WTC11 (cell line): ENCODE measurements around the gene RIC3. TPM values are rescaled to one million over a fixed set of nuclear protein-coding genes. Genes with fewer than 3 reads are reported as not detected.

Experiments used
- ATAC-seq: fragments of 200-7000 bp; cut with Tn5 transposase; 2 replicates; pipeline ENCODE4 v1.10.0; 2021; ENCODE audit warnings: mild to moderate bottlenecking, moderate library complexity
- CTCF ChIA-PET: fragments of 300-600 bp; sonication (Branson Sonifier 250); formaldehyde crosslinking; loops from one replicate; lab custom pipeline; 2021; ENCODE audit warnings: antibody characterized with exemption; lab: Charles Lee
- POLR2A ChIA-PET: fragments of 350-600 bp; sonication (Branson Sonifier 250); formaldehyde crosslinking; loops from one replicate; lab custom pipeline; 2021; ENCODE audit warnings: antibody characterized with exemption; lab: Charles Lee
- DNase-seq: peaks from one replicate; pipeline ENCODE4 v3.0.0; 2021; ENCODE audit warnings: low spot score
- H3K27ac Mint-ChIP-seq: 2 replicates; pipeline ENCODE4 v1.8.0; 2021; ENCODE audit warnings: mixed read lengths
- H3K27me3 Mint-ChIP-seq: 2 replicates; pipeline ENCODE4 v1.8.0; 2021; ENCODE audit warnings: low read depth, mild to moderate bottlenecking, moderate library complexity, mixed read lengths
- H3K36me3 Mint-ChIP-seq: 2 replicates; pipeline ENCODE4 v1.8.0; 2021; ENCODE audit warnings: mixed read lengths
- H3K4me1 Mint-ChIP-seq: 2 replicates; pipeline ENCODE4 v1.8.0; 2022; ENCODE audit warnings: mixed read lengths
- H3K4me3 Mint-ChIP-seq: 2 replicates; pipeline ENCODE4 v1.8.0; 2021; ENCODE audit warnings: mild to moderate bottlenecking, moderate library complexity, mixed read lengths
- H3K9me3 Mint-ChIP-seq: 2 replicates; pipeline ENCODE4 v1.8.0; 2021; ENCODE audit warnings: mixed read lengths
- CDX4 ChIP-seq: fragments of 250-450 bp; sonication (Bioruptor Pico); IDR thresholded peaks from 2 replicates; pipeline ENCODE4 v1.9.0; 2021; ENCODE audit warnings: moderate library complexity, mild to moderate bottlenecking, inconsistent platforms, borderline replicate concordance
- E2F5 ChIP-seq: sonication (generic); formaldehyde crosslinking; IDR thresholded peaks from 2 replicates; pipeline ENCODE4 v1.8.1; 2022; ENCODE audit warnings: mild to moderate bottlenecking, moderate library complexity, missing genetic modification reagents
- IRF1 ChIP-seq: sonication (generic); formaldehyde crosslinking; IDR thresholded peaks from 2 replicates; pipeline ENCODE4 v1.8.0; 2023; ENCODE audit warnings: missing genetic modification reagents
- NFYB ChIP-seq: sonication (generic); formaldehyde crosslinking; conservative IDR thresholded peaks from 2 replicates; pipeline ENCODE4 v1.8.0; 2022; ENCODE audit warnings: low read depth, missing genetic modification reagents
- PREB ChIP-seq: sonication (generic); formaldehyde crosslinking; IDR thresholded peaks from 2 replicates; pipeline ENCODE4 v1.8.1; 2022; ENCODE audit warnings: mild to moderate bottlenecking, missing genetic modification reagents, moderate library complexity, borderline replicate concordance
- RORB ChIP-seq: fragments of 250-450 bp; sonication (Bioruptor Pico); IDR thresholded peaks from 2 replicates; pipeline ENCODE4 v1.9.0; 2021; ENCODE audit warnings: mild to moderate bottlenecking
- SMAD3 ChIP-seq: sonication (generic); formaldehyde crosslinking; IDR thresholded peaks from 2 replicates; pipeline ENCODE4 v1.8.0; 2022; ENCODE audit warnings: missing genetic modification reagents, mild to moderate bottlenecking, borderline replicate concordance
- TP53 ChIP-seq: sonication (generic); formaldehyde crosslinking; IDR thresholded peaks from 2 replicates; pipeline ENCODE4 v1.8.1; 2023; ENCODE audit warnings: mild to moderate bottlenecking, missing genetic modification reagents
- USF2 ChIP-seq: sonication (generic); formaldehyde crosslinking; IDR thresholded peaks from 2 replicates; pipeline ENCODE4 v1.8.1; 2023; ENCODE audit warnings: mild to moderate bottlenecking, missing genetic modification reagents, moderate library complexity
- ZMAT4 ChIP-seq: fragments of 250-450 bp; sonication (Bioruptor Pico); IDR thresholded peaks from 2 replicates; pipeline ENCODE4 v1.9.0; 2021; ENCODE audit warnings: mild to moderate bottlenecking
- ZNF219 ChIP-seq: sonication (generic); formaldehyde crosslinking; IDR thresholded peaks from 2 replicates; pipeline ENCODE4 v1.8.0; 2023; ENCODE audit warnings: missing genetic modification reagents, mild to moderate bottlenecking, borderline replicate concordance
- ZNF396 ChIP-seq: fragments of 250-450 bp; sonication (Bioruptor Pico); IDR thresholded peaks from 2 replicates; pipeline ENCODE4 v1.8.0; 2021; ENCODE audit warnings: mild to moderate bottlenecking, moderate library complexity, borderline replicate concordance
- ZNF416 ChIP-seq: fragments of 250-450 bp; sonication (Bioruptor Pico); IDR thresholded peaks from 2 replicates; pipeline ENCODE4 v1.9.0; 2021; ENCODE audit warnings: mild to moderate bottlenecking, inconsistent platforms
- ZNF423 ChIP-seq: fragments of 250-450 bp; sonication (Bioruptor Pico); IDR thresholded peaks from 2 replicates; pipeline ENCODE4 v2.1.2; 2022; ENCODE audit warnings: mild to moderate bottlenecking, moderate library complexity
- total RNA-seq: library from RNA; stranded (reverse); gene quantifications from 3 replicates; pipeline ENCODE4 v1.2.3, GENCODE V29; 2021

The RIC3 gene
- total RNA-seq, 1 experiment from 2014 or later = 15.7 TPM

GRCh38 chr11:8068605-8069221 lies 100.1 kb downstream of the RIC3 start:
- no peak overlapping the region for H3K4me3 Mint-ChIP-seq
- no peak for TF ChIP-seq ZNF396 (CRISPR knock-in tag)
- no peak for TF ChIP-seq CDX4 (CRISPR knock-in tag)
- no peak for TF ChIP-seq SMAD3 (CRISPR knock-in tag)
- no peak for TF ChIP-seq NFYB
- no peak for TF ChIP-seq ZNF416
- POLR2A ChIA-PET = no interaction called here

GRCh38 chr11:8067929-8068575 lies 100.8 kb downstream of the RIC3 start:
- no peak overlapping the region for H3K27ac Mint-ChIP-seq
- peaks cover 41% of the 10 kb centered on the region for H3K4me1 Mint-ChIP-seq
- DNase-seq (no peak), ATAC-seq (no peak)
- CTCF ChIA-PET = interaction anchor here (0.9 to 3.6 kb wide), 10 partner anchors 12 to 81 kb away, joined by 3 to 36 read pairs (median 10); partner anchors contain the start of gene EIF3F
- peaks cover 3% of the 10 kb centered on the region; the same call in 1 of the 2 replicates for H3K27me3 Mint-ChIP-seq
- no peak for TF ChIP-seq RORB (CRISPR knock-in tag)
- no peak for TF ChIP-seq TP53 (CRISPR knock-in tag)
- H3K4me3 Mint-ChIP-seq = no peak overlapping the region
- POLR2A ChIA-PET = no interaction called here
- no peaks in the 10 kb centered on the region for H3K36me3 Mint-ChIP-seq
- H3K9me3 Mint-ChIP-seq = no peaks in the 10 kb centered on the region

More at GRCh38 chr11:8068605-8069221, 100.1 kb downstream of the RIC3 start:
- ATAC-seq = no peak
- CTCF ChIA-PET = interaction anchor here (1.0 to 3.6 kb wide), 8 partner anchors 12 to 62 kb away, joined by 3 to 35 read pairs (median 10); no protein-coding TSS in a partner anchor
- H3K27ac Mint-ChIP-seq = peak overlapping the region; percentile 63
- peaks cover 8% of the 10 kb centered on the region; the same call in 1 of the 2 replicates for H3K27me3 Mint-ChIP-seq
- H3K4me1 Mint-ChIP-seq = peaks cover 48% of the 10 kb centered on the region
- DNase-seq = no peak
- H3K36me3 Mint-ChIP-seq = no peaks in the 10 kb centered on the region
- no peaks in the 10 kb centered on the region for H3K9me3 Mint-ChIP-seq

GRCh38 chr11:8067567-8067928 lies 101.3 kb downstream of the RIC3 start:
- no peaks in the 10 kb centered on the region for H3K9me3 Mint-ChIP-seq
- H3K27me3 Mint-ChIP-seq = no peaks in the 10 kb centered on the region; the same call in 1 of the 2 replicates
- H3K4me3 Mint-ChIP-seq = no peak overlapping the region
- DNase-seq (no peak), ATAC-seq (no peak)
- H3K36me3 Mint-ChIP-seq = no peaks in the 10 kb centered on the region
- ChIA-PET POLR2A (no interaction called here), CTCF (interaction anchor here (0.9 to 3.6 kb wide), 11 partner anchors 12 to 80 kb away, joined by 3 to 36 read pairs (median 5); partner anchors contain the start of gene EIF3F)
- TF ChIP-seq PREB (CRISPR knock-in tag) (no peak), E2F5 (CRISPR knock-in tag) (no peak), ZNF219 (CRISPR knock-in tag) (no peak), USF2 (no peak), ZNF423 (CRISPR knock-in tag) (no peak), IRF1 (no peak), ZMAT4 (CRISPR knock-in tag) (no peak)
- TF ChIP-seq, all 79 proteins: peak for 0
- Mint-ChIP-seq H3K4me1 (peaks cover 36% of the 10 kb centered on the region), H3K27ac (no peak overlapping the region)
